Ishikawa (cell line): Measurements from ENCODE around the gene GPLD1.

ENCODE experiments used
- CEBPB ChIP-seq: IDR thresholded peaks from 2 replicates; pipeline ENCODE4 v1.6.1; 2012
- CREB1 ChIP-seq: IDR thresholded peaks from 2 replicates; pipeline ENCODE4 v1.6.1; 2012; ENCODE audit warnings: low read depth
- EGR1 ChIP-seq: IDR thresholded peaks from 2 replicates; pipeline ENCODE4 v1.6.1; 2012
- EP300 ChIP-seq: IDR thresholded peaks from 2 replicates; pipeline ENCODE4 v1.6.1; 2012; ENCODE audit warnings: borderline replicate concordance
- FOXM1 ChIP-seq: IDR thresholded peaks from 2 replicates; pipeline ENCODE4 v1.6.1; 2012; ENCODE audit warnings: low read depth, borderline replicate concordance
- MAX ChIP-seq: IDR thresholded peaks from 2 replicates; pipeline ENCODE4 v1.6.1; 2012
- NFIC ChIP-seq: IDR thresholded peaks from 2 replicates; pipeline ENCODE4 v1.6.1; 2012
- RAD21 ChIP-seq: IDR thresholded peaks from 2 replicates; pipeline ENCODE4 v1.6.1; 2012; ENCODE audit warnings: low read depth
- REST ChIP-seq: IDR thresholded peaks from 2 replicates; pipeline ENCODE4 v1.6.1; 2012; ENCODE audit warnings: low read depth, mild to moderate bottlenecking
- TAF1 ChIP-seq: IDR thresholded peaks from 2 replicates; pipeline ENCODE4 v1.6.1; 2012; ENCODE audit warnings: low read depth, mild to moderate bottlenecking
- TCF12 ChIP-seq: IDR thresholded peaks from 2 replicates; pipeline ENCODE4 v1.6.1; 2012; ENCODE audit warnings: low read depth
- TEAD4 ChIP-seq: IDR thresholded peaks from 2 replicates; pipeline ENCODE4 v1.6.1; 2012
- USF1 ChIP-seq: IDR thresholded peaks from 2 replicates; pipeline ENCODE4 v1.6.1; 2012
- YY1 ChIP-seq: IDR thresholded peaks from 2 replicates; pipeline ENCODE4 v1.6.1; 2012; ENCODE audit warnings: low read depth
- ZBTB7A ChIP-seq: IDR thresholded peaks from 2 replicates; pipeline ENCODE4 v1.6.1; 2012; ENCODE audit warnings: low read depth

GPLD1 gene

GRCh38 chr6:24520929-24521546 is 31.7 kb upstream of the GPLD1 start:
- TF ChIP-seq CREB1 (no peak), EGR1 (no peak), CEBPB (no peak), USF1 (no peak), TEAD4 (no peak), TAF1 (no peak), RAD21 (peak; percentile 43; the same call in 1 of the 2 replicates), MAX (no peak)

- TF ChIP-seq REST (no peak), EP300 (no peak), RAD21 (no peak)
Observed at GRCh38 chr6:24517659-24518543, 28.5 kb upstream of the GPLD1 start.

GRCh38 chr6:24513602-24514001 is 24.2 kb upstream of the GPLD1 start:
- TF ChIP-seq USF1 (no peak), EGR1 (no peak), NFIC (no peak)

GRCh38 chr6:24506814-24507520 is 17.6 kb upstream of the GPLD1 start:
- TF ChIP-seq CEBPB = no peak
- no peak for TF ChIP-seq YY1
- no peak for TF ChIP-seq EP300
- no peak for TF ChIP-seq USF1
- no peak for TF ChIP-seq FOXM1
- no peak for TF ChIP-seq TCF12
- TF ChIP-seq ZBTB7A = no peak
- no peak for TF ChIP-seq TEAD4
- no peak for TF ChIP-seq NFIC
- TF ChIP-seq REST = no peak
- TF ChIP-seq MAX = no peak
- TF ChIP-seq CREB1 = no peak
- TF ChIP-seq EGR1 = no peak
- no peak for TF ChIP-seq RAD21
- TF ChIP-seq TAF1 = no peak

GRCh38 chr6:24504649-24505586 is 15.5 kb upstream of the GPLD1 start:
- no peak for TF ChIP-seq TAF1
- no peak for TF ChIP-seq RAD21
- no peak for TF ChIP-seq FOXM1
- TF ChIP-seq MAX = no peak
- TF ChIP-seq REST = no peak
- no peak for TF ChIP-seq YY1
- no peak for TF ChIP-seq TCF12
- no peak for TF ChIP-seq CREB1
